ENCODE data around the gene PTRH1.

DNA sequence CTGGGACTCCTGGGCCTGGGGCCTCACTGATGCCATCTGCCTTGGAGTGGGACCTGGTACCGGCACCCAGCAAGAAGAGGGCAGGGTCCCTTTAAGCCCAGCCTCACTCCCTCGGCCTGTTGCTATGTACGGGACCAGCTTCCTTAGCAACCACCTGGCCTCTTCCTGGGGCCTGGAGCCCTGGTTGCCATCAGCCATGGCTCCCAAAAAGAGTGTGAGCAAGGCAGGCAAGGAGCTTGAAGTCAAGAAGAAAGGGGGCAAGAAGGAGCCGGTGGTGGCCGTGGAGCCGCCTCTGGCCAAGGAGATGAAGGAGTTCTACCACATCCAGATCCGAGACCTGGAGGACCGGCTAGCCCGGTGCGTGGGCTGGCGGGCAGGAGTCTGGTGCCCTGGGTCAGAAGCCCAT is 8.6 kb downstream of the PTRH1 start, which contains the start of gene CFAP157:
- TF ChIP-seq, protein P1, sequence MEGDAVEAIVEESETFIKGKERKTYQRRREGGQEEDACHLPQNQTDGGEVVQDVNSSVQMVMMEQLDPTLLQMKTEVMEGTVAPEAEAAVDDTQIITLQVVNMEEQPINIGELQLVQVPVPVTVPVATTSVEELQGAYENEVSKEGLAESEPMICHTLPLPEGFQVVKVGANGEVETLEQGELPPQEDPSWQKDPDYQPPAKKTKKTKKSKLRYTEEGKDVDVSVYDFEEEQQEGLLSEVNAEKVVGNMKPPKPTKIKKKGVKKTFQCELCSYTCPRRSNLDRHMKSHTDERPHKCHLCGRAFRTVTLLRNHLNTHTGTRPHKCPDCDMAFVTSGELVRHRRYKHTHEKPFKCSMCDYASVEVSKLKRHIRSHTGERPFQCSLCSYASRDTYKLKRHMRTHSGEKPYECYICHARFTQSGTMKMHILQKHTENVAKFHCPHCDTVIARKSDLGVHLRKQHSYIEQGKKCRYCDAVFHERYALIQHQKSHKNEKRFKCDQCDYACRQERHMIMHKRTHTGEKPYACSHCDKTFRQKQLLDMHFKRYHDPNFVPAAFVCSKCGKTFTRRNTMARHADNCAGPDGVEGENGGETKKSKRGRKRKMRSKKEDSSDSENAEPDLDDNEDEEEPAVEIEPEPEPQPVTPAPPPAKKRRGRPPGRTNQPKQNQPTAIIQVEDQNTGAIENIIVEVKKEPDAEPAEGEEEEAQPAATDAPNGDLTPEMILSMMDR (conservative IDR thresholded peaks at IDR 0.05; ENCODE audit: low read depth, low read length): no peak
- TF ChIP-seq SMC3 (IDR thresholded peaks at IDR 0.05; ENCODE audit: low read depth, low read length) (no peak), BHLHE40 (IDR thresholded peaks at IDR 0.05; ENCODE audit: low read depth, low read length) (no peak), POLR2A (IDR thresholded peaks at IDR 0.05; ENCODE audit: low read depth, low read length) (no peak), RAD21 (IDR thresholded peaks at IDR 0.05; ENCODE audit: low read length) (no peak), RCOR1 (IDR thresholded peaks at IDR 0.05; ENCODE audit: insufficient replicate concordance, low read length) (no peak)

Measured in IMR-90 (cell line).